Activated T-cell treated with anti-CD3 and anti-CD28 coated beads, Interleukin-2, amount 50 U/mL, for 72 hours (primary cell): ENCODE results near the gene HPRT1. TPM values are rescaled to one million over a fixed set of nuclear protein-coding genes. Genes with fewer than 3 reads are reported as not detected.
"Not testable (repeated sequence)": the region's sequence is repeated elsewhere in the genome, so short reads cannot be mapped to it uniquely, and the experiment has no call there.

Experiments
- ATAC-seq, 2 donors: fragments of 150-1000 bp; cut with Tn5 transposase; replicated peaks in 1 of 2; 2 replicates each; pipeline ENCODE4 v1.10.0; 2021; ENCODE audit warnings: moderate library complexity in 2 of 2, mild to moderate bottlenecking in 1 of 2
- DNase-seq, 2 donors: peaks; one replicate each; pipeline ENCODE4 v3.0.0; 2021 to 2022; ENCODE audit warnings: mixed read lengths in 1 of 2
- H3K27ac Mint-ChIP-seq: one replicate; pipeline ENCODE4 v1.8.0; 2022; ENCODE audit warnings: mild to moderate bottlenecking, moderate library complexity, mixed read lengths
- H3K27me3 Mint-ChIP-seq: one replicate; pipeline ENCODE4 v1.8.0; 2022; ENCODE audit warnings: low read depth, mixed read lengths
- H3K36me3 Mint-ChIP-seq, 2 donors: one replicate each; pipeline ENCODE4 v1.8.0; 2022; ENCODE audit warnings: mixed read lengths in 2 of 2, mild to moderate bottlenecking in 1 of 2; ENCODE audit not compliant: insufficient read depth in 2 of 2
- H3K4me1 Mint-ChIP-seq: one replicate; pipeline ENCODE4 v1.8.0; 2022; ENCODE audit warnings: low read depth, mixed read lengths
- H3K4me3 Mint-ChIP-seq, 2 donors: one replicate each; pipeline ENCODE4 v1.8.0; 2022; ENCODE audit warnings: mild to moderate bottlenecking in 2 of 2, mixed read lengths in 2 of 2, moderate library complexity in 2 of 2
- H3K9me3 Mint-ChIP-seq, 2 donors: one replicate each; pipeline ENCODE4 v1.8.0; 2022; ENCODE audit warnings: mixed read lengths in 2 of 2
- total RNA-seq, 2 donors: library from RNA; stranded (reverse); gene quantifications; one replicate each; pipeline ENCODE4 v1.2.3, GENCODE V29; 2022

The HPRT1 gene
- total RNA-seq, 2 donors from 2014 or later, result 58.5 to 64.3 TPM

DNA sequence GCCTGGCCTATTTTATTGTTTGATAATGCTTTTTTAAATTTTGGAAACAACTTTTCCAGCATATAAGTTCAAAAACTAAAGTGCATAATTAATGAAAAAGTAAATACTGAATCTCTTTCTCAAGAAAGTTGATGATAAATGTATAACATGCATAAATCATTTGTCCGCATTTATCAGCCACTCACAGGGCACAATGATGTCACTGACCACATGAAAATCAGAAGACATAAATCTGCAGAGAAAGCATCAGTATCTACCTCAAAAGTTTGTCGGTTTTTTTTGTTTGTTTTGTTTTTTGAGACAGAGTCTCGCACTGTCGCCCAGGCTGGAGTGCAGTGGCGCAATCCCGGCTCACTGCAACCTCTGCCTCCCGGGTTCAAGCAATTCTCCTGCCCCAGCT, 5.5 kb upstream of the HPRT1 start:
- H3K27ac Mint-ChIP-seq, result no peak overlapping the region
- H3K4me1 Mint-ChIP-seq, result no peaks in the 10 kb centered on the region
- no peak for DNase-seq
- no peak overlapping the region for H3K4me3 Mint-ChIP-seq
- no peak for ATAC-seq
- no peaks in the 10 kb centered on the region for H3K36me3 Mint-ChIP-seq
- no peaks in the 10 kb centered on the region for H3K9me3 Mint-ChIP-seq
- H3K27me3 Mint-ChIP-seq, result peaks cover 17% of the 10 kb centered on the region

DNA sequence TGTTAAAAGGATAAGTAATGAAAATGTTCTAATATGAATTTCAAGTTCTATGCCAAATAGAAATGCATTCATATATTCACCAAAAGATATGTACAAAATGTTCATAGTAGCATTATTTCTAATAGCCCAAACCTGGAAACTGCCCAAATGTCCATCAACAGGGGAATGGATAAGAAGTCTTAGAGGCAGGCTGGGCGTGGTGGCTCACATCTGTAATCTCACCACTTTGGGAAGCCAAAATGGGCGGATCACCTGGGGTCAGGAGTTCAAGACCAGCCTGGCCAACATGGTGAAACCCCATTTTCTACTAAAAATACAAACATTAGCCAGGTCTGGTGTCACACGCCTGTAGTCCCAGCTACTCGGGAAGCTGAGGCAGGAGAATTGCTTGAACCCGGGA, 2.3 kb upstream of the HPRT1 start:
- Mint-ChIP-seq H3K27ac (no peak overlapping the region), H3K36me3 (no peaks in the 10 kb centered on the region), H3K27me3 (peaks cover 3% of the 10 kb centered on the region), H3K4me1 (no peaks in the 10 kb centered on the region), H3K9me3 (no peaks in the 10 kb centered on the region), H3K4me3 (no peak overlapping the region)
- ATAC-seq, result no peak
- no peak for DNase-seq

DNA sequence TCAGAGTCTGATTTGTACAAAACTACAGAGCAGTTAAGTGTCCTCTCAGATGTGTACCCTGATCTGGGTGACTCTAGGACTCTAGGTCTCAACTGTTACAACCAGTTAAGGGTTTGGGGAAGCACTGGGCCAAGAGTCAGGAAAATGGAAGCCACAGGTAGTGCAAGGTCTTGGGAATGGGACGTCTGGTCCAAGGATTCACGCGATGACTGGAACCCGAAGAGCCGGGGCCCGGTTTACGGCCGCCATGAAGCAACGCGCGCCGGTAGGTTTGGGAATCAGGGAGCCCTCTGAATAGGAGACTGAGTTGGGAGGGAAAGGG, 321 bp upstream of the HPRT1 start:
- ATAC-seq, result peak in 1 of 2 donors; percentile 3
- Mint-ChIP-seq H3K4me3 (peak overlapping the region; percentile 86 to 87), H3K27me3 (no peaks in the 10 kb centered on the region), H3K9me3 (no peaks in the 10 kb centered on the region), H3K36me3 (no peaks in the 10 kb centered on the region), H3K4me1 (peaks cover 8% of the 10 kb centered on the region), H3K27ac (peak overlapping the region; percentile 58)
- DNase-seq, result peak in 1 of 2 donors; percentile 1

DNA sequence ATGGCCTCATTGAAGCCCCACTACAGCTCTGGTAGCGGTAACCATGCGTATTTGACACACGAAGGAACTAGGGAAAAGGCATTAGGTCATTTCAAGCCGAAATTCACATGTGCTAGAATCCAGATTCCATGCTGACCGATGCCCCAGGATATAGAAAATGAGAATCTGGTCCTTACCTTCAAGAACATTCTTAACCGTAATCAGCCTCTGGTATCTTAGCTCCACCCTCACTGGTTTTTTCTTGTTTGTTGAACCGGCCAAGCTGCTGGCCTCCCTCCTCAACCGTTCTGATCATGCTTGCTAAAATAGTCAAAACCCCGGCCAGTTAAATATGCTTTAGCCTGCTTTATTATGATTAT, 876 bp downstream of the HPRT1 start:
- H3K36me3 Mint-ChIP-seq, result no peaks in the 10 kb centered on the region
- H3K27ac Mint-ChIP-seq, result peak overlapping the region; percentile 76
- H3K9me3 Mint-ChIP-seq, result no peaks in the 10 kb centered on the region
- H3K4me1 Mint-ChIP-seq, result peaks cover 8% of the 10 kb centered on the region
- DNase-seq, result no peak
- no peak for ATAC-seq
- H3K27me3 Mint-ChIP-seq, result no peaks in the 10 kb centered on the region
- peak overlapping the region; percentile 86 to 90 for H3K4me3 Mint-ChIP-seq

DNA sequence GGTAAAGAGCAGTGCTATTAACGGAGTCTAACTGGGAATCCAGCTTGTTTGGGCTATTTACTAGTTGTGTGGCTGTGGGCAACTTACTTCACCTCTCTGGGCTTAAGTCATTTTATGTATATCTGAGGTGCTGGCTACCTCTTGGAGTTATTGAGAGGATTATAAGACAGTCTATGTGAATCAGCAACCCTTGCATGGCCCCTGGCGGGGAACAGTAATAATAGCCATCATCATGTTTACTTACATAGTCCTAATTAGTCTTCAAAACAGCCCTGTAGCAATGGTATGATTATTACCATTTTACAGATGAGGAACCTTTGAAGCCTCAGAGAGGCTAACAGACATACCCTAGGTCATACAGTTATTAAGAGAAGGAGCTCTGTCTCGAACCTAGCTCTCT, 1.5 kb downstream of the HPRT1 start:
- no peaks in the 10 kb centered on the region for H3K9me3 Mint-ChIP-seq
- no peaks in the 10 kb centered on the region for H3K36me3 Mint-ChIP-seq
- H3K4me1 Mint-ChIP-seq, result peaks cover 8% of the 10 kb centered on the region
- H3K4me3 Mint-ChIP-seq, result peak overlapping the region; percentile 86 to 90
- DNase-seq (no peak), ATAC-seq (no peak)
- no peaks in the 10 kb centered on the region for H3K27me3 Mint-ChIP-seq
- H3K27ac Mint-ChIP-seq, result peak overlapping the region; percentile 76

DNA sequence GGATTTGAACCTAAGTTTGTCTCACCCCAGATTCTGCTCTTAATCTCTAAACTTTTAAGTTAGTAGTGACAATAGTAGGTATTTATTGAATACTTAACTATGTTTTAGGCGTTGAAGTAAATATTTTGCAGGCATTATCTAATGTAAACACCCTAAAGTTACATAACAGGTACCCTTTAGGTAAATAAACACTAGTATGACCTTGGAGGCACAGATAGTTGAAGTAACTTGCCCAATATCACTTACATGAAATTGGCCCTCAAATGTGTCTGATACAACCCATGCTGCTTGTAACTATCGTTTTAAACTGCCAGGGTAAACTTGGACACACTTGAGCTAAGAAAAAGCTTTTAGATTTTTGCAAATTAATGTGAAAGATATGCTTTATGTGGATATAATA, 3.0 kb downstream of the HPRT1 start:
- DNase-seq (no peak), ATAC-seq (no peak)
- no peak overlapping the region for H3K4me3 Mint-ChIP-seq
- no peaks in the 10 kb centered on the region for H3K9me3 Mint-ChIP-seq
- no peaks in the 10 kb centered on the region for H3K36me3 Mint-ChIP-seq
- peaks cover 8% of the 10 kb centered on the region for H3K4me1 Mint-ChIP-seq
- no peaks in the 10 kb centered on the region for H3K27me3 Mint-ChIP-seq
- no peak overlapping the region for H3K27ac Mint-ChIP-seq

DNA sequence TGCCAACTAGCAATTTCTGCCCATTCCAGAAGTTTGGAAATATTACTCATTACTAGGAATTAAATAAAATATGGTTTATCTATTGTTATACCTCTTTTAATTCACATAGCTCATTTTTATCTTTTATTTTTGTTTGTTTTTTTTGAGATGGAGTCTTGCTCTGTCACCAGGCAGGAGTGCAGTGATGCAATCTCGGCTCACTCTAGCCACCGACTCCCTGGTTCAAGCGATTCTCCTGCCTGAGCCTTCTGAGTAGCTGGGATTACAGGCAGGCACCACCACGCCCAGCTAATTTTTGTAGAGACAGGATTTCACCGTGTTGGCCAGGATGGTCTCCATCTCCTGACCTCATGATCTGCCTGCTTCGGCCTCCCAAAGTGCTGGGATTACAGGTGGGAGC, 4.5 kb downstream of the HPRT1 start:
- not testable (repeated sequence) for H3K9me3 Mint-ChIP-seq, H3K4me1 Mint-ChIP-seq, H3K4me3 Mint-ChIP-seq, H3K27me3 Mint-ChIP-seq, DNase-seq, H3K36me3 Mint-ChIP-seq, H3K27ac Mint-ChIP-seq, ATAC-seq

DNA sequence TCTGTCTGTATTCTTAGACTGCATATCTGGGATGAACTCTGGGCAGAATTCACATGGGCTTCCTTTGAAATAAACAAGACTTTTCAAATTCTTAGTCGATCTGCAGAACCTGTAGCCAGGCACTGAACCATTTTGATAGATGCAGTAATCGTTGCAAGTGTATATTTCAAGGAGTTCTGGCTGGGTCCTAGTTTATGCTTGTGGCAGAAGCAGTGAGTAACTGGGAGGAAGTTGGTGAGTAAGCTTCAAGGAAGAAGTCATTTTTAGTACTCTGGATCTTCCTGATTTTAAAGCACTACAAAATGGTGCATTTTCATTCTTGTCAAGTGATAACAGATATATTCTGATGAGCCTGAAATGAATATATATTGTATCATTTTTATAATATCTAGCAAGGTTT, 9.5 kb downstream of the HPRT1 start:
- Mint-ChIP-seq H3K9me3 (no peaks in the 10 kb centered on the region), H3K27ac (no peak overlapping the region), H3K27me3 (no peaks in the 10 kb centered on the region), H3K36me3 (no peaks in the 10 kb centered on the region), H3K4me3 (no peak overlapping the region), H3K4me1 (no peaks in the 10 kb centered on the region)
- ATAC-seq, result no peak
- no peak for DNase-seq

DNA sequence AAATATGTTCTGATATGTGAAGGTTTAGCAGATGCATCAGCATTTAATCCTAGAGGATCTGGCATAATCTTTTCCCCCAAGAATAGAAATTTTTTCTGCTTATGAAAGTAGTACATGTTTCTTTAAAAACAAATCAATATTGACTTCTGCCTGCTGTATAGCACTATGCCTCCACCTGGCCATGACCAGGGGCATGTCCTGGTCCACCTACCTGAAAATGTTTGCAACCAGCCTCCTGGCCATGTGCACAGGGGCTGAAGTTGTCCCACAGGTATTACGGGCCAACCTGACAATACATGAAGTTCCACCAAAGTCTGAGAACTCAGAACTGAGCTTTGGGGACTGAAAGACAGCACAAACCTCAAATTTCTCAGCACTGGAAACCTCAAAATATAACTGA, 10.0 kb downstream of the HPRT1 start:
- Mint-ChIP-seq H3K27me3 (no peaks in the 10 kb centered on the region), H3K4me3 (no peak overlapping the region), H3K4me1 (no peaks in the 10 kb centered on the region), H3K9me3 (no peaks in the 10 kb centered on the region), H3K36me3 (no peaks in the 10 kb centered on the region), H3K27ac (no peak overlapping the region)
- DNase-seq (no peak), ATAC-seq (no peak)

DNA sequence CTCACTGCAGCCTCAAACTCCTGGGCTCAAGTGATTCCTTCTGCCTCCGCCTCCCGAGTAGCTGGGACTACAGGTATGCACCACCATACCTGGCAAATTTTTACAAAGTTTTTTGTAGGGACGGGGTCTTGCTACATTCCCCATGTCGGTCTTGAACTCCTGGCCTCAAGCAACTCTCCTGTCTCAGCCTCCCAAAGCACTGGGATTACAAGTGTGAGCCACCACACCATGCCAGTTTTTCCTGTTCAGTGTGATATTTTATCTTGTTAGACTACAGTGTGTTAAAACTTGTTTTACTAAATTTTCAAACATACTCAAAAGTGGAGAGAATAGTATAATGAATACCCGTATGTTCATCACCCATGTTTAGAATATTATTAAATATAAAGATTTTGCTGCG, 12.1 kb downstream of the HPRT1 start:
- Mint-ChIP-seq H3K9me3 (no peaks in the 10 kb centered on the region), H3K27me3 (no peaks in the 10 kb centered on the region)

DNA sequence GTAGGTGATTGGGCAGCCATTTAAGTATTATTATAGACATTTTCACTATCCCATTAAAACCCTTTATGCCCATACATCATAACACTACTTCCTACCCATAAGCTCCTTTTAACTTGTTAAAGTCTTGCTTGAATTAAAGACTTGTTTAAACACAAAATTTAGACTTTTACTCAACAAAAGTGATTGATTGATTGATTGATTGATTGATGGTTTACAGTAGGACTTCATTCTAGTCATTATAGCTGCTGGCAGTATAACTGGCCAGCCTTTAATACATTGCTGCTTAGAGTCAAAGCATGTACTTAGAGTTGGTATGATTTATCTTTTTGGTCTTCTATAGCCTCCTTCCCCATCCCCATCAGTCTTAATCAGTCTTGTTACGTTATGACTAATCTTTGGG, 16.3 kb downstream of the HPRT1 start:
- peaks cover 0 to 1% of the 10 kb centered on the region in 2 donors for H3K36me3 Mint-ChIP-seq
- H3K4me1 Mint-ChIP-seq, result no peaks in the 10 kb centered on the region
- no peaks in the 10 kb centered on the region for H3K9me3 Mint-ChIP-seq
- H3K4me3 Mint-ChIP-seq, result no peak overlapping the region
- no peaks in the 10 kb centered on the region for H3K27me3 Mint-ChIP-seq
- H3K27ac Mint-ChIP-seq, result peak overlapping the region; percentile 65
- DNase-seq (no peak), ATAC-seq (no peak)

More for the DNA sequence above, 12.1 kb downstream of the HPRT1 start:
- Mint-ChIP-seq H3K27ac (no peak overlapping the region), H3K4me1 (no peaks in the 10 kb centered on the region), H3K36me3 (peaks cover 0 to 1% of the 10 kb centered on the region in 2 donors), H3K4me3 (no peak overlapping the region)
- no peak for ATAC-seq
- DNase-seq, result no peak

DNA sequence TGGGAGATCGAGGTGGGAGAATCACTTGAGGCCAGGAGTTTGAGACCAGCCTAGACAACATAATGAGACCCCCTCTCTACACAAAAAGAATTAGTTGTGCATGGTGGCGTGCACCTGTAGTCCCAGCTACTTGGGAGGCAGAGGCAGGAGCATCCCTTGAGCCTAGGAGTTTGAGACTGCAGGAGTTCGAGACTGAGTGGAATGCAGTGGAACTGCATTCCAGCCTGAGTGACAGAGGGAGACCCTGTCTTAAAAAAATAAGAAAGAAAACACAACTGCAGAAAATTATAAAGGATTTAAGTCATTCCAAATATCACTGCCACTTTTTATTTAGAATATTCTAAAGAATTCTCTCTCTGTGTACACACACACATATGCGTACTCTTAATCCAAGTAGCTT, 18.4 kb downstream of the HPRT1 start:
- no peak for ATAC-seq
- H3K36me3 Mint-ChIP-seq, result peaks cover 0 to 1% of the 10 kb centered on the region in 2 donors
- H3K27ac Mint-ChIP-seq, result no peak overlapping the region

DNA sequence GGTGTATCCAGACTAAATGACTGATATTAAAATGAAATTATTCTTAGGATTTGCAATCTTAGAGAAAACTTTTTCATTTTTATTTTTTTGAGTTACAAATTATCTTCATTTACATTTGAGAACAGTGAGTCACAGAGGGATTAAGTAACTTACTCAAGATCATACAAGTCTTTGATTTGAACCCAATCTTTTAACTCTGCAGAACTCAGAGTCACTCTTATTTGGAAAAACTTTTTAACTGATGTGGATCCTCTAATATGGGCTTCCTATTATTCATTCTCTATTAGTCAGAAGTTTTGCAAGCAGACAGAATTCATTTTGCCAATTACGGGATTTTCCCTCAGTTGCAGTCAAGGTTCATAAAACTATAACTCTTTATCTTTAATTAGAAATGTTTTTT, 20.1 kb downstream of the HPRT1 start:
- no peaks in the 10 kb centered on the region for H3K9me3 Mint-ChIP-seq
- no peaks in the 10 kb centered on the region for H3K4me1 Mint-ChIP-seq
- peaks cover 6% of the 10 kb centered on the region for H3K27me3 Mint-ChIP-seq
- H3K27ac Mint-ChIP-seq, result no peak overlapping the region
- DNase-seq, result no peak
- H3K36me3 Mint-ChIP-seq, result peaks cover 0 to 1% of the 10 kb centered on the region in 2 donors
- ATAC-seq, result no peak
- no peak overlapping the region for H3K4me3 Mint-ChIP-seq

More for the DNA sequence above, 18.4 kb downstream of the HPRT1 start:
- Mint-ChIP-seq H3K4me1 (no peaks in the 10 kb centered on the region), H3K9me3 (no peaks in the 10 kb centered on the region), H3K27me3 (peaks cover 3% of the 10 kb centered on the region), H3K4me3 (no peak overlapping the region)
- no peak for DNase-seq

DNA sequence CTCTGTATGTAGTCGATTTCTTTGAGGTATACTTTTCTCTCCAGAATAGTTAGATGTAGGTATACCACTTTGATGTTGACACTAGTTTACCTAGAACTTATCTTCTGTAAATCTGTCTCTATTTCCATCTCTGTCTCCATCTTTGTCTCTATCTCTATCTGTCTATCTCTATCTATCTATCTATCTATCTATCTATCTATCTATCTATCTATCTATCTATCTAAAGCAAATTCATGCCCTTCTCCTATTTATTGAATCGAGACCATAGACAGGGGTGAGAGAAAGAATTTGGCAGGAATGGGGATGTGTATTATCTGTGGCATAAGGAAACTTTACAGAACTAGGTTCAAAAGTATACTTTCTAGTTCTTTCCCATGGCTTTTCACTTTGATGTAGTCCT, 21.4 kb downstream of the HPRT1 start:
- peaks cover 6% of the 10 kb centered on the region for H3K27me3 Mint-ChIP-seq
- no peak overlapping the region for H3K4me3 Mint-ChIP-seq
- H3K4me1 Mint-ChIP-seq, result no peaks in the 10 kb centered on the region
- H3K27ac Mint-ChIP-seq, result peak overlapping the region; percentile 77
- H3K36me3 Mint-ChIP-seq, result no peaks in the 10 kb centered on the region
- no peaks in the 10 kb centered on the region for H3K9me3 Mint-ChIP-seq
- ATAC-seq, result no peak
- DNase-seq, result no peak

DNA sequence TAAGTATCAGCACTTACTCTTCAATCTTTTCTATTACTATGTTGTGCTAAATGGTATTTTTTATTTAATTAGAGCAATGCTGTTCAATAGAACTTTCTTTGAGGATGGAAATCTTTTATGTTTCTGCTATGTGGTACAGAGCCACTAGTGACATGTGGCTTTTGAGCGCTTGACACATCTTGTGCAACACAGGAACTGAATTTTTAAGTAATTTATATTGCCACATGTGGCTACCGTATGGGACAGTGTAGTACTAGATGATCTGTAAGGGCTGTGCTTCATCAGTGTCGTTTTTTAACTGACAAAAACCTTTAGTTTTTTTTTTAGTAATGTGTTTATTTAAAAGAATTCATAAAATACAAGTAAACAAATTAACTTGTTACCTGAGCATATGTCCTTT, 22.4 kb downstream of the HPRT1 start:
- H3K9me3 Mint-ChIP-seq, result no peaks in the 10 kb centered on the region
- H3K36me3 Mint-ChIP-seq, result no peaks in the 10 kb centered on the region
- H3K27ac Mint-ChIP-seq, result no peak overlapping the region
- no peaks in the 10 kb centered on the region for H3K4me1 Mint-ChIP-seq
- H3K4me3 Mint-ChIP-seq, result no peak overlapping the region
- H3K27me3 Mint-ChIP-seq, result peaks cover 6% of the 10 kb centered on the region
- no peak for ATAC-seq
- DNase-seq, result no peak
